ENCODE results near the gene ANKRD33B.
A peak's percentile ranks its signal among the peaks of the same experiment; 100 is the strongest.
"Not testable (repeated sequence)": the region's sequence is repeated elsewhere in the genome, so short reads cannot be mapped to it uniquely, and the experiment has no call there.

ANKRD33B gene

DNA sequence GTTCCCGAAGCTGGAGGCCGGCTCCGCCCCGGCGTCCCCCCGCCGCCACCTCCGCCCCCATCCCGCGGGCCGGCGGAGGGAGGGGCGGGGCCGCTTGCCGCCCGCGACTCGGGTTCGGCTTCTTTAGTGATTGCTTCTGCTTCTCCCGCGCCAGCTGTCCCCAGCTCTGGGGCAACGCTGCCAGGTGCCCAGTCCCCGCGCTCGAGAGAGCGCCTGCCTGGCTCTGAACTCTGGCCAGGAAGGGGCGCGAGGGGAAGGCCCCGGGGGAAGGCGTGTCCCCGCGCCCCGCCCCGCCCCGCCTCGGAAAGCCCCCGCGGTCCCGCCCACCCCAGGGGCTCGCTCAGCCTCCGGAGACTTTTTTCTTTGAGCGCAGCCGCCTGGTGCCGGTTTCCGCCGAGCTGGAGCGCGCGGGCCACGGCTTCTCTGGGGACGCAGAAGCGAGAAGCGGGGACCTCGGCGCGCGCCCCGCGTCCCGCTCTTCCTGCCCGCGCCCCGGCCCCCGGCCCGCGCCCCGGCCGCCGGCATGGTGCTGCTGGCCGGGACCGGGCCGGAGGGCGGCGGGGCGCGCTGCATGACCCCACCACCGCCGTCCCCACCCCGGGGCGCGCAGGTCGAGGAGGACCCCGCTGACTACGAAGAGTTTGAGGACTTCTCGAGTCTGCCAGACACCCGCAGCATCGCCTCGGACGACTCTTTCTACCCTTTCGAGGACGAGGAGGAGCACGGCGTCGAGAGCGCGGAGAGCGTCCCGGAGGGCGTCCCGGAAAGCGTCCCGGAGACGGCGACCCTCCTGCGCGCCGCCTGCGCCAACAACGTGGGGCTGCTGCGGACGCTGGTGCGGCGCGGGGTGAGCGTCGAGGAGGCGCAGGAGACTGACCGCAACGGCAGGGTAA, at the start of gene ANKRD33B:
Gene ANKRD33B (plus strand): TSS at position 126 of the 893 bp plus-strand sequence. CDS start 398 bp downstream, at position 524.
- peak; percentile 52 for DNase-seq (ENCODE audit: low read depth)
- no peak for TF ChIP-seq CTCF (conservative IDR thresholded peaks at IDR 0.05; ENCODE audit: control insufficient read depth, insufficient read depth, low read depth, low read length)

GRCh38 chr5:10514572-10514971, 49.3 kb upstream of the ANKRD33B start:
- H3K4me3 ChIP-seq (ENCODE audit: control insufficient read depth, low read depth, low read length); DNase-seq (ENCODE audit: low read depth): not testable (repeated sequence)

More for the DNA sequence above, at the start of gene ANKRD33B:
- H3K4me3 ChIP-seq (ENCODE audit: control insufficient read depth, low read depth, low read length): peak within 1 kb of the TSS; percentile 78

DNA sequence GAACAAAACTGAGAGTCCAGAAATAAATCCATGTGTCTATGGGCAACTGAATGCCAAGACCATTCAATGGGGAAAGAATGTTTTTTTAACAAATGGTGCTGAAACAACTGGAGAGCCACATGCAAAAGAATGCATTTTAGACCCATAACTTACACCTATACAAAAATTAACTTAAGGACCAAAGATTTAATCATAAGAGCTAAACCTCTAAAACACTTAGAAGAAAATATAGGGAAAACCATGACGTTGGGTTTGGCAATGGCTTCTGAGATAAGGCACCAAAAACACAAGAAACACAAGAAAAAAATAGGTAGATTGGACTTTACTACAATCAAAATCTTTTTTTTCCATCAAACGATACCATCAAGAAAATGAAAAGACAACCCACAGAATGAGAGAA, 48.4 kb upstream of the ANKRD33B start:
- H3K4me3 ChIP-seq (ENCODE audit: control insufficient read depth, low read depth, low read length): no peak overlapping the region
- TF ChIP-seq CTCF (conservative IDR thresholded peaks at IDR 0.05; ENCODE audit: control insufficient read depth, insufficient read depth, low read depth, low read length): no peak
- DNase-seq (ENCODE audit: low read depth): no peak

DNA sequence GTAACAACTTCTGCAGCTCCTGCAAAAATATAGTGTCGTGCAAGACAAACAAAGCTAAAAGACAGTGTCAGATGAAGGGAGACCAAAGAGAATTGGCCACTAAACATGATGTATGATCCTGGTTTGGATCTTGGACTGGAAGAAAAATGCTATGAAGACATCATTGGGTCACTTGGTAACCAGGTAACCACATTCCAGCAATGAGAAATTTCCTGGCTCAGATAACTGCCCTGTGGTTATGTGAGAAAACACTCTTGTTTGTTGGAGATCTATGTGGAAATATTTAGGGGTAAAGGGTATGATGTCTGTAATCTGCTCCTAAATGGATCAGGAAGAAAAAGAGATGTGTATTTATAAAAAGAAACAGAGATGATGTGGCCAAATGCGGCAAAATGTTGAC, 45.5 kb upstream of the ANKRD33B start:
- H3K4me3 ChIP-seq (ENCODE audit: control insufficient read depth, low read depth, low read length): no peak overlapping the region
- TF ChIP-seq CTCF (conservative IDR thresholded peaks at IDR 0.05; ENCODE audit: control insufficient read depth, insufficient read depth, low read depth, low read length): no peak
- peak; percentile 78 for DNase-seq (ENCODE audit: low read depth)

DNA sequence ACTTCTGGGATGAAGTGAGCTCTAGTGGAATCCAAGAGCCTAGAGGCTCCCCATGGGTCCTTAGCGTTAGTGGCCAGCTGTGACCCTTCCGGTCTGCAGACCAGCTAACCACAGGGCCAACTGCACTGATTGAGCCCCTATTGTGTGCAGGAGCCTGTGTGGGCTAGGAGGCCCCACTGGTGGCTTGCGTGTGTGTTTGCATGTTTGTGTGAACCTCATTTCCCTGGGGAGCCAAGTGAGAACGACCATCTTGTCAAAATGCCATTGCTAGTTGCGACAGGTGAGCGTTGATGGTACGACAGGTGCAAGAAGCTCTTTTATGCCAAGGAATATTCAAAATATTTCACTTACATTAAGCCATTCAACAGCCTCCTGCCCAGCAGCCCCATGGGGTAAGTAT, 44.1 kb upstream of the ANKRD33B start:
- H3K4me3 ChIP-seq (ENCODE audit: control insufficient read depth, low read depth, low read length): no peak overlapping the region
- no peak for TF ChIP-seq CTCF (conservative IDR thresholded peaks at IDR 0.05; ENCODE audit: control insufficient read depth, insufficient read depth, low read depth, low read length)
- DNase-seq (ENCODE audit: low read depth): no peak

GRCh38 chr5:10520706-10521105, 43.2 kb upstream of the ANKRD33B start:
- DNase-seq (ENCODE audit: low read depth): no peak
- no peak overlapping the region for H3K4me3 ChIP-seq (ENCODE audit: control insufficient read depth, low read depth, low read length)
- TF ChIP-seq CTCF (conservative IDR thresholded peaks at IDR 0.05; ENCODE audit: control insufficient read depth, insufficient read depth, low read depth, low read length): no peak

DNA sequence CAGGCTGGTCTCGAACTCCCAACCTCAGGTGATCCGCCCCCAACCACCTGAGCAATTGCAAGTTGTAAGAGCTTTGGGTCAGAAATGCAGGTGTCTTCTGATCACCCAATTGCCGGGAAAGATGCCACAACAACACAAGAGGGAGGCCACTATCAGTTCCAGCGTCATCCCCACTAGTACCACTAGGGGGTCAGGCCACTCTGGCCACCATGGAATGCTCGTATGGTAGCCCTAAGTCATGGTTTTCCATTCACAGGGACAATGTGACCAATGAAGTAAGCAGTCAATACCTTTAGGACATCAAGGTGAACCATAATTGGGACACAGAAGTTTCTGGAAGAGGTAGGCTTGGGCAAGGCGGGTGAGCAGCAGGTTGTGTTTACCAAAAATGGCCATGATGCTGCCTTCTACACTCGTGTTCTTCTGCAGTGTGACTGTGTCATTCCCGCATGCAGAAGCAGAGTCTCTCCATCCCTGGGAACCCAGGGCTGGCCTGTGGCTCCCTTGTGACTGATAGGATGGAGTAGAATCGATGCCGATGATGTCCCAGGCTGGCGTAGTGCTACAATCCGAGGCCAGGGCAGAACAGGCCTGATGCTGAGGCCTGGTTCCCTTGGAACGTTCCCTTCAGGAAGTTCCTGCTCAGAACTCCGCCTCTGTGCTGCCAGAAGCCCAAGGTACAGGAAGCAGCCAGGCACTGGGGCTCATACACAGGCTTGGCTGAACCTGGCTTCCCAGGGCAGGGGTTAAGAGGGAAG, 42.2 kb upstream of the ANKRD33B start:
- TF ChIP-seq CTCF (conservative IDR thresholded peaks at IDR 0.05; ENCODE audit: control insufficient read depth, insufficient read depth, low read depth, low read length): peak; percentile 51
- no peak for DNase-seq (ENCODE audit: low read depth)
- H3K4me3 ChIP-seq (ENCODE audit: control insufficient read depth, low read depth, low read length): no peak overlapping the region

Measured in fibroblast of mammary gland (primary cell).